Measurements from ENCODE around the gene SPAG5.

The SPAG5 gene

DNA sequence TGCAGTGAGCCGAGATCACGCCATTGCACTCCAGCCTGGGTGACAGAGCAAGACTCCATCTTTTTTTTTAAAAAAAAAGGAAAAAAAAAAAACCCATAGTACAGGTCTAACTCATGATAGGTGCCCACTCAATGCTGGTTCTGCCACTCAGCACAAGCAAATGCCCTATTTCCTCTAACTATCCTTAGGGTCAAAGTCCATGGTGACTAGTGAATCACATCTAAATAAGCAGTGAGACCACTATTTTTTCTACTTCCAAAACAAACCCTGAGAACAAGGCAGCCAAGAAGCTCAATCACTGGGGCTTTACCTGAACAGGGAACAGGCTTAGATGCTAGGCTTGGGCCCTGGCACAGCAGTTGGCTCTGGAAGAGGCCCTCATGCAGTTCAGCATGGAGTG lies 42.8 kb upstream of the SPAG5 start:
- H3K27ac ChIP-seq = no peak overlapping the region; the same call in 1 of the 2 replicates
- TF ChIP-seq, protein P1, sequence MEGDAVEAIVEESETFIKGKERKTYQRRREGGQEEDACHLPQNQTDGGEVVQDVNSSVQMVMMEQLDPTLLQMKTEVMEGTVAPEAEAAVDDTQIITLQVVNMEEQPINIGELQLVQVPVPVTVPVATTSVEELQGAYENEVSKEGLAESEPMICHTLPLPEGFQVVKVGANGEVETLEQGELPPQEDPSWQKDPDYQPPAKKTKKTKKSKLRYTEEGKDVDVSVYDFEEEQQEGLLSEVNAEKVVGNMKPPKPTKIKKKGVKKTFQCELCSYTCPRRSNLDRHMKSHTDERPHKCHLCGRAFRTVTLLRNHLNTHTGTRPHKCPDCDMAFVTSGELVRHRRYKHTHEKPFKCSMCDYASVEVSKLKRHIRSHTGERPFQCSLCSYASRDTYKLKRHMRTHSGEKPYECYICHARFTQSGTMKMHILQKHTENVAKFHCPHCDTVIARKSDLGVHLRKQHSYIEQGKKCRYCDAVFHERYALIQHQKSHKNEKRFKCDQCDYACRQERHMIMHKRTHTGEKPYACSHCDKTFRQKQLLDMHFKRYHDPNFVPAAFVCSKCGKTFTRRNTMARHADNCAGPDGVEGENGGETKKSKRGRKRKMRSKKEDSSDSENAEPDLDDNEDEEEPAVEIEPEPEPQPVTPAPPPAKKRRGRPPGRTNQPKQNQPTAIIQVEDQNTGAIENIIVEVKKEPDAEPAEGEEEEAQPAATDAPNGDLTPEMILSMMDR (conservative IDR thresholded peaks at IDR 0.05) = no peak

DNA sequence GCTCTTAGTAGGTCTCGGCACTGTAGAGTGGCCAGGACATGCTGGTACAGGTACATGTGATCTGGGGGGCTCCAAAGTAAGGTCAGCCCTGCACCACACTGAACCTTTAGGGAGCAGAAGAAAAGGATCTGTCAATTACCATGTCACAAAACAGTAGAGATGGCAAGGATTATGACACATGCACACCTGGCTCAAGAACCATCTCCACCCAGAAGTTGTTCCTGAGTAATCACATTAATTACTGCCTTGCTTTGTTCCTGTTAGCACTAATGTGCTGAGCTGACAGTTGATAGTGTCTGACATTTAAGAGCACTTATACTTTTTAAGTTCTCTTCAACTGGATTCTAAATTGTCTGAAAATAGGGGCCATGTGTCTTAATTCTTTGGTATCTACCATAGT lies 36.7 kb upstream of the SPAG5 start:
- TF ChIP-seq, protein P1 (conservative IDR thresholded peaks at IDR 0.05) = no peak
- no peak overlapping the region for H3K27ac ChIP-seq

DNA sequence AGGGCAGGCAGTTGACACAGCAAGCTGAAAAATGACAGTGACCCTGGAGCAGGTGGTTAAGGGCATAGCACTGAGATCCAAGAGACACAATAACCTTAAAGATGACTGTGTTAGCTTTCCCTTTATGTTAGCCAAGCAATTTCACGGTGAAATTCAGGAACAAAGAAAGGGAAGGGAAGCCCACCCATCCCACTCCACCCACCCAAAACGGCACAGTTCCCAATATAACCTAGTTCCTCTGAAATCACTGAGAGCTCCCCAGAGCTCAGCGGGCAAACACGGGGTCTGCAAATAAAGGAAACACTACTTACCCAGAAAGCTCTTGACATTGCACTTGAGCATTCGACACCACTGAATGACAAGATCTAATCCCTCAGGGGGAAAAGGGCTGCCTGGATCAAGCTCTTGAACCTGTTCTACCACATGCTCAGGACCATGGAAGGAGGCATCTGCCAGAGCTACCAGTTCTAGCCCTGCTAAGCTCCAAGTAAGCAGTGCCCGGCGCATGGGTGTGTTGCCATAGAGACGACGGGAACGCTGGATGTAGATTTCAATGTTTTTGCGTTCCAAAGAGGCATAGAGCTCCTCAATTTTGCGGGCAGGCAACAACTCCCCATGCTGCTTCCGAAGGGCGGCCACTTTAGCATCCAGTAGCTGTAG lies 35.5 kb upstream of the SPAG5 start:
- TF ChIP-seq, protein P1 (conservative IDR thresholded peaks at IDR 0.05) = no peak
- no peak overlapping the region for H3K27ac ChIP-seq

DNA sequence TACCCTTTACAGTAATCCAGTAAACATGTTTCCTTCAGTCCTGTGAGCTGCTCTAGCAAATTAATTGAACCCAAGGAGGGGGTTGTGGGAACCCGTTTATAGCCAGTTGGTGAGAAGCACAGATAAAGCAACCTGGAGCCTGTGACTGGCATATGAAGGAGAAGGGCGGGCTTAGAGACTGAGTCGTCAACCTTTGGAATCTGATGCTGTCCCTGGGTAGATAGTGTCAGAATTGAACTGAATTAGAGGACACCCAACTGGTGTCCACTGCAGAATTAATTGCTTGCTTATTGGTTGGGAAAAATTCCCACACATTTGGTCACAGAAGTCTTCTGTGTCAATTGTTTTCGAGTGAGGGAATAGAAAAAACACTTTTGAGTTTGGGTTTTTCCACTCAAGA lies 28.0 kb upstream of the SPAG5 start:
- no peak overlapping the region for H3K27ac ChIP-seq
- TF ChIP-seq, protein P1 (conservative IDR thresholded peaks at IDR 0.05) = no peak

DNA sequence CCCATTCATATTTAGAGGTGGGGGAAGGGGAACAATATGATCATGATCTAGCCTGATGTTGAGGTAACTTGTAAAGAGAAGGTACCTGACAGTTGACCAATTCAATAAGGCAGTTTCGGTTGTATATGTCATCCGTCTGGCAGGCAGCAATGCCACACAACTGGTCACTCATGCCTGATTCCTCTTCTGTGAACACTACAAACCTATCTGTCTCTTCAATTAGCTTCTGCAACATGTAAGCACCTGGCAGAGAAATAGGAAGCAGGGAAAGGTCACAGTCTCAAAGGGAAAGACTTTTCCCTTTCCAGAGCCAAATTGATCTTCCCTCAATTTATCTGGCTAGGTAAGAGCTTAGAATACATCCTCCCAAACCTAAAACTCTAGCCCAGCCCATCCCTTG lies 25.3 kb upstream of the SPAG5 start:
- no peak overlapping the region for H3K27ac ChIP-seq
- TF ChIP-seq, protein P1 (conservative IDR thresholded peaks at IDR 0.05) = no peak

DNA sequence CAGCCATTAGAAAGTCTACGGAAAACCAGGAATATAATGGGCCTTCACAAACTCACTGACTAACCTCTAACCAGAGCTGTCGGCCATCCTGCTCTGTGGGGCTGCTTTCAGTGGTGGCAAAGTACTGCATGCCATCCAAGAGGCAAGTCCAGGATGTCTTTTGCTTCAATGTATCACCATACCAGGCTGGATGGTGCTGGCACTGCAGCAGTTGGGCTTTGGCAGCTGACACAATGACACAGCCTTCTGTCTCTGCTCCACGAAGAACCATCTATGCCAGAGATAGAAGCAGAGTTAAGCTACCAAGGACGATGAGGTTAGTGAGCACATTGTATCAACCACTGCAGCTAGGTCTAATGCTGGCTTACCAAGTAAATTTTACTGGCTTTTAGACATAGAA lies 24.9 kb upstream of the SPAG5 start:
- TF ChIP-seq, protein P1 (conservative IDR thresholded peaks at IDR 0.05) = no peak
- no peak overlapping the region for H3K27ac ChIP-seq

DNA sequence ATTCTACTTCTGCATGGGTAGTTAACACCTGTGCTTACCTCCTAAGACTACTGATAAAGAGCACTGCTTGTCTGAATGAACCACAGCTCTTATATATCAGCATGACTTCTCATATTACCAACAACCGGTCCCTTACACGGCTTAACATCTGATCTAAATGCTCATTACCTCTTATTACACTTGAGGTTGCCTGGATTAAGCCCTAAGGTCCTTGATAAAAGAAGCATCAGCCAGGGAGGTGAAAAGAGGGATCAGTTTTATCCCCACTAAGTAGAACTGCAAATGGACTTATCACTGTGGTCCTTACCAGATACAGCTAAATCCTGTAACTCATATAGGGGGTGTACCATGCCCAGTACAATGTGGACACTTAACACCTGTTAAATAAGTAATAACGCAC lies 23.4 kb upstream of the SPAG5 start:
- TF ChIP-seq, protein P1 (conservative IDR thresholded peaks at IDR 0.05) = no peak
- no peak overlapping the region for H3K27ac ChIP-seq

Data from VCaP (cell line).